ENCODE measurements around the gene MAP3K4.

The MAP3K4 gene

GRCh38 chr6:160992061-160992979, 751 bp downstream of the MAP3K4 start:
- peak; percentile 52 for DNase-seq (ENCODE audit: low read depth)
- H3K4me3 ChIP-seq (ENCODE audit: low read depth, low read length) = peak overlapping the region; percentile 90
- TF ChIP-seq CTCF (IDR thresholded peaks at IDR 0.05; ENCODE audit: control insufficient read depth, extremely low read depth, insufficient read depth) = peak; percentile 75

DNA sequence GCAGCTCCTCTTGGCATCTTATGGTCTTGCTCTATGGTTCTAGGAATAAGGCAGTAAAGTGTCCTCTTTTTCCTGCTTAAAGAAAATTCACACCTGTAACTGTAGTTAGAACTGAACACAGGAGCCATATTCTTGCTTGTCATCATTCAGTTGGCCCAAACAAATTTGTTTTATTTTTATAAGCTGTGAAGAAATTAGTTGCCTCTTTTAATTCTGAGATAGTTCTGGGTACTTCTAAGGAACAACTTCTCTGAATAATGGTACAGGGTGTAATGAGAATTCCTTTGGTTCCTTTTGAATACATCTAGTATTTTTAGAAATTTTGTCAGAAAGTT, 1.4 kb downstream of the MAP3K4 start:
- no peak for TF ChIP-seq CTCF (IDR thresholded peaks at IDR 0.05; ENCODE audit: control insufficient read depth, extremely low read depth, insufficient read depth)
- DNase-seq (ENCODE audit: low read depth) = no peak
- peak overlapping the region; percentile 90 for H3K4me3 ChIP-seq (ENCODE audit: low read depth, low read length)

GRCh38 chr6:160995271-160995670, 3.7 kb downstream of the MAP3K4 start:
- TF ChIP-seq CTCF (IDR thresholded peaks at IDR 0.05; ENCODE audit: control insufficient read depth, extremely low read depth, insufficient read depth) = no peak
- DNase-seq (ENCODE audit: low read depth) = no peak

DNA sequence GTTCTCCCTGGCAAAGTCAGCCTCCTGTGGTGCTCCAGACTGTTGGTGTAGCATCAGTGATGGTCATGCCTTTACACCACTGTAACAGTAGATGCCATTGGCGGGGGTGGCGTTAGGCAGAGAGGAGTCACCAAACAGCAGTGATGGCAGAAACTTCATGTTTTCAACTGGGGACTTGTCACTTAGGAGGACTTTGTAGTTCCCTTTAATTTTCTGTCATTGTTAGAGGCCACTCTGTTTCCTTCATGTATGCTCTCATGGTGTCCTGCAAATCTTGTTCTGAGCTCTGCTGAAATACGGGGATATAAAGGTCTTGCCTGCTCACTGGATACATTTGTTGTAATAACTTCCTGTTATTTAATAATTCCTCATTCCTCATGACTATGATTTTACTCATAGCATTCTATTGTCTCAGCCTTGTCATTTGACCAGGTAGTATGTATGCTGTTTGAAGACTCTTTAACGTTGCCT, 4.6 kb downstream of the MAP3K4 start:
- H3K4me3 ChIP-seq (ENCODE audit: low read depth, low read length) = no peak overlapping the region
- TF ChIP-seq CTCF (IDR thresholded peaks at IDR 0.05; ENCODE audit: control insufficient read depth, extremely low read depth, insufficient read depth) = no peak
- no peak for DNase-seq (ENCODE audit: low read depth)

More at GRCh38 chr6:160995271-160995670, 3.7 kb downstream of the MAP3K4 start:
- no peak overlapping the region for H3K4me3 ChIP-seq (ENCODE audit: low read depth, low read length)

DNA sequence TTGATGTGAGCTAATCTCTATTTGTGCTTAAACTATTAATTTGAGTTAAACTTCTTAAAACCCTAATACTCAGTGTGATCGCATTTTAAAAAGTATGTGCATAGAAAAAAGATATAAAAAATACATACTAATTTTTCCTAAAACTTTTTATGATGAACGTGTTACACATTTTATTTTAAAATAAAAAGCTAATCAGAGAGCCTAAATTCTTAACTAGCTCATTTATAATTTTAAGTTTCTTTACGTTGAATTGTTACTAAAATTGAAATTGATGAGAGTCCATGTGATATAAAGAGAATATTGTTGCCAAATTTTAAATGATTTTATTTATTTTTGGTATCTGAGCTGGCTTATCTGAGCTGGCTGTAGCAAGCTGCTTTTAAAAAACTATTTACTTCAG, 6.6 kb downstream of the MAP3K4 start:
- DNase-seq (ENCODE audit: low read depth) = no peak
- H3K4me3 ChIP-seq (ENCODE audit: low read depth, low read length) = no peak overlapping the region
- TF ChIP-seq CTCF (IDR thresholded peaks at IDR 0.05; ENCODE audit: control insufficient read depth, extremely low read depth, insufficient read depth) = no peak

DNA sequence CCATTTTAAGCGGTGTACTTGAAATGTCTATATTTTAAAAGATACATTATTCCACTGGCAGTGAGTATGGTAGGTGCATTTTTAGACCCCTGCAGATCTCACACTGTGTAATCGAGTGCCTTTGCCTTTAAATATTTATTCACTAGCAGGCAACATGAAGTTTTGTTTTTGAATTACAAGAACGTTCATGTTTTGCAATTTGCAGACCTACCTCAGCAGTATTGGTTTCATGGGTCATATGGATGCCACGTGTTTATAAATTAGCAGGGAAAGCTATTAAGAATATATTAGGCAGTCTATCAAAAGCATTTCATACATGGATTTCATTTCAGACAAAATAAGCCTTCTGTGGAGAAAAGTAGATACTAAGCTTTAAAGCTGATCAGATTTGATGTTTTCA, 7.2 kb downstream of the MAP3K4 start:
- no peak for TF ChIP-seq CTCF (IDR thresholded peaks at IDR 0.05; ENCODE audit: control insufficient read depth, extremely low read depth, insufficient read depth)
- no peak for DNase-seq (ENCODE audit: low read depth)
- no peak overlapping the region for H3K4me3 ChIP-seq (ENCODE audit: low read depth, low read length)

Measured in LNCaP clone FGC (cell line).